Mucosa of descending colon (tissue), 3 donors: ENCODE measurements around the gene CNTNAP4. TPM values are rescaled to one million over a fixed set of nuclear protein-coding genes. Genes with fewer than 3 reads are reported as not detected.

Experiments used
- ATAC-seq: fragments of 200-7000 bp; cut with Tn5 transposase; one replicate; pipeline ENCODE4 v1.9.1; 2020; ENCODE audit warnings: mild to moderate bottlenecking, moderate library complexity
- DNase-seq, 3 donors: peaks; one replicate each; pipeline ENCODE4 v3.0.0-alpha.2; 2020
- H3K36me3 ChIP-seq: fragments of 200-600 bp; one replicate; pipeline ENCODE4 v1.8.0; 2021; ENCODE audit warnings: low read depth, mild to moderate bottlenecking
- H3K4me1 ChIP-seq: fragments of 200-600 bp; one replicate; pipeline ENCODE4 v1.8.0; 2021; ENCODE audit warnings: low read depth, mild to moderate bottlenecking
- H3K4me3 ChIP-seq: fragments of 200-600 bp; one replicate; pipeline ENCODE4 v1.8.0; 2021; ENCODE audit warnings: mild to moderate bottlenecking
- H3K9me3 ChIP-seq: fragments of 200-600 bp; one replicate; pipeline ENCODE4 v1.8.0; 2021; ENCODE audit warnings: mild to moderate bottlenecking
- CTCF ChIP-seq: fragments of 200-600 bp; IDR thresholded peaks from one replicate; pipeline ENCODE4 v1.8.0; 2022; ENCODE audit warnings: antibody characterized with exemption, mild to moderate bottlenecking
- intact Hi-C, 2 donors: fragments of 100-400 bp; cut with DNase I in 1 of 2; cut with micrococcal nuclease in 1 of 2; formaldehyde crosslinking; loops; one replicate each; pipeline versions ENCODE4 v1.11.0 to v1.11.1; 2022; cut with DNase I, micrococcal nuclease
- total RNA-seq, 3 donors: library from RNA; stranded (reverse); fragmentation: NEBNext Ultra II Directional in 2 of 3; extraction: Animal tissue kit (Norgen Biotek cat#: 25700) in 2 of 3; gene quantifications; one replicate each; pipeline versions ENCODE4 v1.2.1 to v1.2.4, GENCODE V29; 2021 to 2023
- donor health status: DM: no; HTN: no; CAD: no; lungs with moderate emphysema.
- donor health status: DM: no; HTN: no; CAD: no.
- donor health status: DM: no; HTN: yes; CAD: no.

CNTNAP4 gene
- total RNA-seq, 3 donors from 2014 or later: 0.32 TPM; not detected in 2

GRCh38 chr16:76531236-76531635, 254.0 kb downstream of the CNTNAP4 start:
- TF ChIP-seq CTCF: no peak
- H3K36me3 ChIP-seq: no peaks in the 10 kb centered on the region
- ATAC-seq (no peak), DNase-seq (no peak)
- intact Hi-C loops: no loop called here
- no peak overlapping the region for H3K4me3 ChIP-seq
- no peaks in the 10 kb centered on the region for H3K4me1 ChIP-seq
- no peaks in the 10 kb centered on the region for H3K9me3 ChIP-seq

GRCh38 chr16:76532188-76532973, 255.2 kb downstream of the CNTNAP4 start:
- ATAC-seq (no peak), DNase-seq (no peak)
- H3K36me3 ChIP-seq: no peaks in the 10 kb centered on the region
- no peaks in the 10 kb centered on the region for H3K9me3 ChIP-seq
- no peaks in the 10 kb centered on the region for H3K4me1 ChIP-seq
- H3K4me3 ChIP-seq: no peak overlapping the region
- no peak for TF ChIP-seq CTCF
- intact Hi-C loops: no loop called here

GRCh38 chr16:76539609-76540008, 262.4 kb downstream of the CNTNAP4 start:
- H3K36me3 ChIP-seq: no peaks in the 10 kb centered on the region
- no peak for ATAC-seq
- no peak for DNase-seq
- no peak for TF ChIP-seq CTCF
- no peaks in the 10 kb centered on the region for H3K9me3 ChIP-seq
- intact Hi-C loops: no loop called here
- no peak overlapping the region for H3K4me3 ChIP-seq
- H3K4me1 ChIP-seq: no peaks in the 10 kb centered on the region

GRCh38 chr16:76541070-76541469, 263.9 kb downstream of the CNTNAP4 start:
- no peaks in the 10 kb centered on the region for H3K4me1 ChIP-seq
- H3K36me3 ChIP-seq: no peaks in the 10 kb centered on the region
- TF ChIP-seq CTCF: no peak
- no peak overlapping the region for H3K4me3 ChIP-seq
- no peak for DNase-seq
- no peaks in the 10 kb centered on the region for H3K9me3 ChIP-seq
- ATAC-seq: no peak
- intact Hi-C loops: no loop called here

GRCh38 chr16:76565542-76565941, 288.3 kb downstream of the CNTNAP4 start:
- no peak for ATAC-seq
- Histone ChIP-seq H3K9me3 (no peaks in the 10 kb centered on the region), H3K4me1 (no peaks in the 10 kb centered on the region), H3K36me3 (no peaks in the 10 kb centered on the region), H3K4me3 (no peak overlapping the region)
- DNase-seq: no peak
- intact Hi-C loops: no loop called here
- TF ChIP-seq CTCF: no peak
